GM12878 (cell line): Measurements from ENCODE around the gene CD207. TPM values are rescaled to one million over a fixed set of nuclear protein-coding genes. Genes with fewer than 3 reads are reported as not detected.

Experiments used
- ATAC-seq: fragments of 200-7000 bp; cut with Tn5 transposase; 3 replicates; pipeline ENCODE4 v1.9.1; 2020; ENCODE audit warnings: mild to moderate bottlenecking, moderate library complexity
- BruUV-seq: library from RNA; stranded (reverse); fragments of 400-500 nt; replicated peaks from 2 replicates; lab custom pipeline; 2021; lab: Mats Ljungman, UMichigan
- CTCF ChIA-PET: fragments of 300-600 bp; sonication (Branson Sonifier 250); formaldehyde crosslinking; extraction: SDS; loops from one replicate; lab custom pipeline; 2021; ENCODE audit warnings: inconsistent platforms; lab: Yijun Ruan, JAX
- POLR2A ChIA-PET: fragments of 350-600 bp; formaldehyde crosslinking; extraction: SDS; loops from one replicate; lab custom pipeline; 2021; ENCODE audit warnings: inconsistent platforms; lab: Charles Lee
- RAD21 ChIA-PET: fragments of 300-600 bp; sonication (Branson Sonifier 250); formaldehyde crosslinking; loops from one replicate; lab custom pipeline; 2023; ENCODE audit warnings: antibody characterized with exemption; ENCODE audit not compliant: unreplicated experiment; lab: Charles Lee
- SMC1A ChIA-PET: fragments of 300-600 bp; sonication (Branson Sonifier 250); formaldehyde crosslinking; loops from one replicate; lab custom pipeline; 2023; ENCODE audit not compliant: unreplicated experiment, uncharacterized antibody; lab: Charles Lee
- DNase-seq: peaks from one replicate; pipeline ENCODE4 v3.0.0-alpha.2; 2011; ENCODE audit warnings: low read depth, low spot score
- FAIRE-seq: peaks from 3 replicates; lab custom pipeline; 2011; peaks lifted over from hg19 to GRCh38; lab: Jason Lieb, UNC
- H2AFZ ChIP-seq: 2 replicates; pipeline ENCODE4 v1.6.0; 2011; ENCODE audit warnings: low read depth, low read length, control low read depth; ENCODE audit not compliant: control insufficient read depth
- H3K27ac ChIP-seq: 2 replicates; pipeline ENCODE4 v1.5.1; 2011; ENCODE audit warnings: control low read depth; ENCODE audit not compliant: control insufficient read depth, insufficient read depth
- H3K27me3 ChIP-seq, 2 experiments: replicated peaks in 1 of 2; 2 replicates each; pipeline versions ENCODE4 v1.6.0 to v1.6.1; 2011; ENCODE audit warnings: low read length in 1 of 2; ENCODE audit not compliant: control insufficient read depth in 2 of 2, insufficient read depth in 2 of 2
- H3K36me3 ChIP-seq, 2 experiments: 2 replicates each; pipeline ENCODE4 v1.5.1; 2011; ENCODE audit warnings: low read length in 1 of 2; ENCODE audit not compliant: control insufficient read depth in 2 of 2, insufficient read depth in 2 of 2
- H3K4me1 ChIP-seq: 2 replicates; pipeline ENCODE4 v1.6.1; 2011; ENCODE audit warnings: mild to moderate bottlenecking, low read length, moderate library complexity, mixed read lengths; ENCODE audit not compliant: control insufficient read depth, insufficient read depth
- H3K4me2 ChIP-seq: 2 replicates; pipeline ENCODE4 v1.6.0; 2011; ENCODE audit warnings: control low read depth; ENCODE audit not compliant: control insufficient read depth, insufficient read depth
- H3K4me3 ChIP-seq: fragments of 200-600 bp; sonication (generic); 2 replicates; pipeline ENCODE4 v1.5.1; 2016
- H3K79me2 ChIP-seq: 2 replicates; pipeline ENCODE4 v1.6.0; 2011; ENCODE audit warnings: low read length; ENCODE audit not compliant: control insufficient read depth, insufficient read depth
- H3K9ac ChIP-seq: 2 replicates; pipeline ENCODE4 v1.8.0; 2011; ENCODE audit warnings: low read length, control low read depth, mixed read lengths; ENCODE audit not compliant: control insufficient read depth, insufficient read depth
- H3K9me3 ChIP-seq: replicated peaks from 3 replicates; pipeline ENCODE4 v1.5.1; 2011; ENCODE audit warnings: mild to moderate bottlenecking, low read length; ENCODE audit not compliant: control insufficient read depth, insufficient read depth
- H4K20me1 ChIP-seq: 2 replicates; pipeline ENCODE4 v1.6.0; 2011; ENCODE audit not compliant: control insufficient read depth, insufficient read depth
- ASH2L ChIP-seq: fragments of 300-600, 200-600 bp; sonication (generic); IDR thresholded peaks from 2 replicates; pipeline ENCODE4 v1.6.1; 2017; ENCODE audit warnings: low read depth, mild to moderate bottlenecking, borderline replicate concordance
- BACH1 ChIP-seq: fragments of 450-650 bp; IDR thresholded peaks from 2 replicates; pipeline ENCODE4 v1.6.1; 2017; ENCODE audit warnings: mild to moderate bottlenecking, borderline replicate concordance
- CBFB ChIP-seq: IDR thresholded peaks from 2 replicates; pipeline ENCODE4 v1.6.1; 2016; ENCODE audit warnings: antibody characterized with exemption, low read depth
- FOXK2 ChIP-seq: fragments of 450-650 bp; IDR thresholded peaks from 2 replicates; pipeline ENCODE4 v1.6.1; 2017; ENCODE audit warnings: mild to moderate bottlenecking, moderate library complexity
- JUND ChIP-seq: IDR thresholded peaks from 2 replicates; pipeline ENCODE4 v1.6.1; 2012; ENCODE audit warnings: low read depth, mild to moderate bottlenecking, low read length, improper control_type of control experiment, moderate library complexity
- MYC ChIP-seq: IDR thresholded peaks from 2 replicates; pipeline ENCODE4 v1.6.1; 2011; ENCODE audit warnings: mild to moderate bottlenecking, low read length, moderate library complexity, inconsistent platforms; ENCODE audit not compliant: insufficient read depth, insufficient replicate concordance, insufficient read length, severe bottlenecking
- NFYA ChIP-seq: IDR thresholded peaks from 2 replicates; pipeline ENCODE4 v1.6.1; 2011; ENCODE audit warnings: low read depth, mild to moderate bottlenecking, low read length, improper control_type of control experiment, borderline replicate concordance
- NFYB ChIP-seq: IDR thresholded peaks from 2 replicates; pipeline ENCODE4 v1.6.1; 2011; ENCODE audit warnings: low read depth, mild to moderate bottlenecking, low read length, improper control_type of control experiment, moderate library complexity; ENCODE audit not compliant: insufficient read depth
- POU2F2 ChIP-seq: IDR thresholded peaks from 3 replicates; pipeline ENCODE4 v1.6.1; 2011; ENCODE audit warnings: low read depth, mild to moderate bottlenecking, low read length, borderline replicate concordance
- RUNX3 ChIP-seq: IDR thresholded peaks from 2 replicates; pipeline ENCODE4 v1.6.1; 2012; ENCODE audit warnings: low read length, inconsistent platforms
- SMC3 ChIP-seq: IDR thresholded peaks from 2 replicates; pipeline ENCODE4 v1.6.1; 2011; ENCODE audit warnings: low read length, improper control_type of control experiment, borderline replicate concordance
- SUPT20H ChIP-seq: IDR thresholded peaks from 2 replicates; pipeline ENCODE4 v1.6.1; 2011; ENCODE audit warnings: low read depth, mild to moderate bottlenecking, low read length, moderate library complexity, borderline replicate concordance; ENCODE audit not compliant: control insufficient read depth
- YY1 ChIP-seq: IDR thresholded peaks from 2 replicates; pipeline ENCODE4 v1.6.1; 2011; ENCODE audit warnings: low read depth, mild to moderate bottlenecking, low read length
- ZBED1 ChIP-seq: IDR thresholded peaks from 2 replicates; pipeline ENCODE4 v1.6.1; 2016; ENCODE audit warnings: borderline replicate concordance
- ZNF207 ChIP-seq: fragments of 450-650 bp; IDR thresholded peaks from 2 replicates; pipeline ENCODE4 v1.6.1; 2014; ENCODE audit warnings: antibody characterized with exemption, mild to moderate bottlenecking, borderline replicate concordance
- WGBS: methylation state at CpG from one replicate; pipeline ENCODE4 v1.1.6; 2016; ENCODE audit warnings: low lambda C conversion rate; ENCODE audit not compliant: insufficient replicate concordance, insufficient coverage; ENCODE audit errors: missing lambda C conversion rate; 5-methylcytosine and 5-hydroxymethylcytosine counted together
- in situ Hi-C: fragments of 300-500 bp; cut with MboI; formaldehyde crosslinking; loops from 9 replicates; pipeline ENCODE4 v1.14.3; 2018; ENCODE audit warnings: mixed read lengths
- intact Hi-C: fragments of 100-400 bp; cut with micrococcal nuclease; formaldehyde crosslinking; loops from one replicate; pipeline ENCODE4 v1.14.2; 2022; ENCODE audit not compliant: unreplicated experiment
- polyA plus RNA-seq, 11 experiments: library from polyadenylated mRNA; depleted of rRNA in 4 of 11; unstranded in 6 of 11; stranded (reverse) in 5 of 11; fragments of >200 nt; fragmentation: Nextera tagmentation in 4 of 11; fragmentation: Illumina TruSeq in 1 of 11; extraction: Ambion mirVana in 4 of 11; extraction: Trizol in 1 of 11; gene quantifications; 1 replicate in 1 of 11; 2 replicates in 10 of 11; pipeline versions ENCODE4 v1.2.1 to v1.2.3, GENCODE V29; 2011 to 2016; ENCODE audit warnings: inconsistent platforms in 2 of 11, missing spikeins in 2 of 11, low read depth in 1 of 11
- total RNA-seq, 4 experiments: library from RNA; depleted of rRNA in 3 of 4; stranded (reverse); fragments of >200 nt in 3 of 4; fragmentation: Illumina TruSeq in 1 of 4; extraction: Trizol in 1 of 4; gene quantifications; 2 replicates each; pipeline versions ENCODE4 v1.2.1 to v1.2.3, GENCODE V29; 2013 to 2021
- TF ChIP-seq, protein P1 (sequence below): fragments of 450-650 bp; IDR thresholded peaks from 2 replicates; pipeline ENCODE4 v1.6.1; 2016; ENCODE audit warnings: mild to moderate bottlenecking
- TF ChIP-seq, protein P2 (sequence below): fragments of 450-650 bp; IDR thresholded peaks from 2 replicates; pipeline ENCODE4 v1.6.1; 2017; ENCODE audit warnings: low read depth, mild to moderate bottlenecking, moderate library complexity
- TF ChIP-seq, protein P3 (sequence below): fragments of 450-650 bp; conservative IDR thresholded peaks from 2 replicates; pipeline ENCODE4 v1.6.1; 2017; ENCODE audit warnings: mild to moderate bottlenecking, moderate library complexity

CD207 gene
- total and polyA plus RNA-seq, 10 of the 15 experiments (the other 5 are each of a cell fraction or from before 2014, with no cell fraction given), result not detected

DNA sequence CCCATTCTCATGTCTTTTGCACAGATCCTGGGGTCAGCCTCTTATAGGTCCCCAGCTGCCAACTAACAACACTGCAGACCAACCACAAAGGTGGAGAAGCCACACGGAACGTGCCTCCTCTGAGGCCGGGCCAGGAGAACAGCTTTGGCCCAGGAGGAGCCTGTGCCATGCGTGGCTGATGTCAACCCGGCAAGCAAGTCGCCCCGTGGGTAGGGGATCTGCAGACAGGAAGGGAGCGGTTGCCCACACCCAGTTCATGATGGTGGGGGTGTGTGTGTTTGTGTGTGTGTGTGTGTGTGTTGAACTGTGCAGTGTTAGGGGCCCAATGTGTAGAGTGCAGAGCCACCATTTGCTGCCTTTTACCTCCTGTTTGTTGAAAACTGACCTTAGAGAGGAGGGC is 12.8 kb downstream of the CD207 start:
- CTCF ChIA-PET, result no interaction called here
- POLR2A ChIA-PET, result no interaction called here
- in situ Hi-C loops (no loop called here), intact Hi-C loops (no loop called here)
- RAD21 ChIA-PET, result no interaction called here
- no peaks in the 10 kb centered on the region for H4K20me1 ChIP-seq
- no peaks in the 10 kb centered on the region for H3K79me2 ChIP-seq
- 23% methylated on average over 8 of the region's 8 CpGs for WGBS
- H3K4me2 ChIP-seq, result no peak overlapping the region
- H3K27ac ChIP-seq, result no peak overlapping the region
- H3K9me3 ChIP-seq, result no peaks in the 10 kb centered on the region
- BruUV-seq, result no TSS peak
- no peak overlapping the region for H3K4me3 ChIP-seq
- H3K9ac ChIP-seq, result no peak overlapping the region
- peaks cover 0 to 5% of the 10 kb centered on the region in 2 experiments; a peak in 2 of 4 replicates for H3K27me3 ChIP-seq
- no peak for DNase-seq
- TF ChIP-seq, protein P1, sequence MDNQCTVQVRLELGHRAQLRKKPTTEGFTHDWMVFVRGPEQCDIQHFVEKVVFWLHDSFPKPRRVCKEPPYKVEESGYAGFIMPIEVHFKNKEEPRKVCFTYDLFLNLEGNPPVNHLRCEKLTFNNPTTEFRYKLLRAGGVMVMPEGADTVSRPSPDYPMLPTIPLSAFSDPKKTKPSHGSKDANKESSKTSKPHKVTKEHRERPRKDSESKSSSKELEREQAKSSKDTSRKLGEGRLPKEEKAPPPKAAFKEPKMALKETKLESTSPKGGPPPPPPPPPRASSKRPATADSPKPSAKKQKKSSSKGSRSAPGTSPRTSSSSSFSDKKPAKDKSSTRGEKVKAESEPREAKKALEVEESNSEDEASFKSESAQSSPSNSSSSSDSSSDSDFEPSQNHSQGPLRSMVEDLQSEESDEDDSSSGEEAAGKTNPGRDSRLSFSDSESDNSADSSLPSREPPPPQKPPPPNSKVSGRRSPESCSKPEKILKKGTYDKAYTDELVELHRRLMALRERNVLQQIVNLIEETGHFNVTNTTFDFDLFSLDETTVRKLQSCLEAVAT, result no peak
- TF ChIP-seq ZNF207, result no peak
- TF ChIP-seq FOXK2, result no peak
- TF ChIP-seq POU2F2, result no peak
- TF ChIP-seq BACH1, result no peak
- no peak for TF ChIP-seq ZBED1
- TF ChIP-seq NFYB, result no peak
- TF ChIP-seq, protein P2, sequence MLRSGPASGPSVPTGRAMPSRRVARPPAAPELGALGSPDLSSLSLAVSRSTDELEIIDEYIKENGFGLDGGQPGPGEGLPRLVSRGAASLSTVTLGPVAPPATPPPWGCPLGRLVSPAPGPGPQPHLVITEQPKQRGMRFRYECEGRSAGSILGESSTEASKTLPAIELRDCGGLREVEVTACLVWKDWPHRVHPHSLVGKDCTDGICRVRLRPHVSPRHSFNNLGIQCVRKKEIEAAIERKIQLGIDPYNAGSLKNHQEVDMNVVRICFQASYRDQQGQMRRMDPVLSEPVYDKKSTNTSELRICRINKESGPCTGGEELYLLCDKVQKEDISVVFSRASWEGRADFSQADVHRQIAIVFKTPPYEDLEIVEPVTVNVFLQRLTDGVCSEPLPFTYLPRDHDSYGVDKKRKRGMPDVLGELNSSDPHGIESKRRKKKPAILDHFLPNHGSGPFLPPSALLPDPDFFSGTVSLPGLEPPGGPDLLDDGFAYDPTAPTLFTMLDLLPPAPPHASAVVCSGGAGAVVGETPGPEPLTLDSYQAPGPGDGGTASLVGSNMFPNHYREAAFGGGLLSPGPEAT, result no peak
- TF ChIP-seq YY1, result no peak
- no peak for TF ChIP-seq RUNX3
- TF ChIP-seq, protein P3, sequence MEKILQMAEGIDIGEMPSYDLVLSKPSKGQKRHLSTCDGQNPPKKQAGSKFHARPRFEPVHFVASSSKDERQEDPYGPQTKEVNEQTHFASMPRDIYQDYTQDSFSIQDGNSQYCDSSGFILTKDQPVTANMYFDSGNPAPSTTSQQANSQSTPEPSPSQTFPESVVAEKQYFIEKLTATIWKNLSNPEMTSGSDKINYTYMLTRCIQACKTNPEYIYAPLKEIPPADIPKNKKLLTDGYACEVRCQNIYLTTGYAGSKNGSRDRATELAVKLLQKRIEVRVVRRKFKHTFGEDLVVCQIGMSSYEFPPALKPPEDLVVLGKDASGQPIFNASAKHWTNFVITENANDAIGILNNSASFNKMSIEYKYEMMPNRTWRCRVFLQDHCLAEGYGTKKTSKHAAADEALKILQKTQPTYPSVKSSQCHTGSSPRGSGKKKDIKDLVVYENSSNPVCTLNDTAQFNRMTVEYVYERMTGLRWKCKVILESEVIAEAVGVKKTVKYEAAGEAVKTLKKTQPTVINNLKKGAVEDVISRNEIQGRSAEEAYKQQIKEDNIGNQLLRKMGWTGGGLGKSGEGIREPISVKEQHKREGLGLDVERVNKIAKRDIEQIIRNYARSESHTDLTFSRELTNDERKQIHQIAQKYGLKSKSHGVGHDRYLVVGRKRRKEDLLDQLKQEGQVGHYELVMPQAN, result no peak
- no peak for TF ChIP-seq SUPT20H
- no peak for TF ChIP-seq NFYA
- no peak for TF ChIP-seq MYC
- TF ChIP-seq JUND, result no peak
- no peak for TF ChIP-seq SMC3
- TF ChIP-seq CBFB, result no peak
- no peak for TF ChIP-seq ASH2L
- no peaks in the 10 kb centered on the region for H3K4me1 ChIP-seq
- SMC1A ChIA-PET, result no interaction called here
- no peak overlapping the region for H2AFZ ChIP-seq
- H3K36me3 ChIP-seq, result no peaks in the 10 kb centered on the region
- ATAC-seq, result no peak
- no peak for FAIRE-seq
